Measurements from ENCODE around the gene DENND2C. TPM values are rescaled to one million over a fixed set of nuclear protein-coding genes. Genes with fewer than 3 reads are reported as not detected.

DENND2C gene
- total RNA-seq, 1 donor from 2014 or later: 3.2 TPM

GRCh38 chr1:114610546-114611245, 59.2 kb downstream of the DENND2C start:
- intact Hi-C loops (cut with micrococcal nuclease): no loop called here
- Histone ChIP-seq H3K4me3 (no peak overlapping the region), H3K36me3 (peaks cover 31% of the 10 kb centered on the region), H3K9me3 (replicated peaks) (no peaks in the 10 kb centered on the region), H3K27ac (replicated peaks) (no peak overlapping the region), H3K4me1 (no peaks in the 10 kb centered on the region), H3K27me3 (ENCODE audit: low read depth) (no peaks in the 10 kb centered on the region)
- TF ChIP-seq CTCF (IDR thresholded peaks at IDR 0.05; ENCODE audit: borderline replicate concordance): no peak
- DNase-seq: no peak

- intact Hi-C loops (cut with micrococcal nuclease): no loop called here
- peaks cover 37% of the 10 kb centered on the region for H3K36me3 ChIP-seq
- H3K27ac ChIP-seq (replicated peaks): no peak overlapping the region
- no peak for DNase-seq
- TF ChIP-seq CTCF (IDR thresholded peaks at IDR 0.05; ENCODE audit: borderline replicate concordance): no peak
- H3K4me3 ChIP-seq: no peak overlapping the region
- no peaks in the 10 kb centered on the region for H3K9me3 ChIP-seq (replicated peaks)
- no peaks in the 10 kb centered on the region for H3K4me1 ChIP-seq
- H3K27me3 ChIP-seq (ENCODE audit: low read depth): no peaks in the 10 kb centered on the region
Measured at GRCh38 chr1:114609826-114610225, 60.0 kb downstream of the DENND2C start.

- Histone ChIP-seq H3K27me3 (ENCODE audit: low read depth) (no peaks in the 10 kb centered on the region), H3K36me3 (peaks cover 44% of the 10 kb centered on the region), H3K4me3 (no peak overlapping the region), H3K9me3 (replicated peaks) (no peaks in the 10 kb centered on the region), H3K4me1 (no peaks in the 10 kb centered on the region), H3K27ac (replicated peaks) (no peak overlapping the region)
- no peak for DNase-seq
- no peak for TF ChIP-seq CTCF (IDR thresholded peaks at IDR 0.05; ENCODE audit: borderline replicate concordance)
- intact Hi-C loops (cut with micrococcal nuclease): no loop called here
Measured at GRCh38 chr1:114609026-114609425, 60.8 kb downstream of the DENND2C start.

GRCh38 chr1:114607223-114607622, 62.6 kb downstream of the DENND2C start:
- H3K9me3 ChIP-seq (replicated peaks): no peaks in the 10 kb centered on the region
- no peak overlapping the region for H3K4me3 ChIP-seq
- DNase-seq: no peak
- H3K4me1 ChIP-seq: no peaks in the 10 kb centered on the region
- H3K36me3 ChIP-seq: peaks cover 55% of the 10 kb centered on the region
- no peak overlapping the region for H3K27ac ChIP-seq (replicated peaks)
- no peaks in the 10 kb centered on the region for H3K27me3 ChIP-seq (ENCODE audit: low read depth)
- no peak for TF ChIP-seq CTCF (IDR thresholded peaks at IDR 0.05; ENCODE audit: borderline replicate concordance)
- intact Hi-C loops (cut with micrococcal nuclease): no loop called here

- Histone ChIP-seq H3K9me3 (replicated peaks) (no peaks in the 10 kb centered on the region), H3K4me3 (no peak overlapping the region), H3K27ac (replicated peaks) (no peak overlapping the region), H3K4me1 (peaks cover 14% of the 10 kb centered on the region), H3K27me3 (ENCODE audit: low read depth) (no peaks in the 10 kb centered on the region), H3K36me3 (peaks cover 77% of the 10 kb centered on the region)
- DNase-seq: no peak
- intact Hi-C loops (cut with micrococcal nuclease): no loop called here
- no peak for TF ChIP-seq CTCF (IDR thresholded peaks at IDR 0.05; ENCODE audit: borderline replicate concordance)
Measured at GRCh38 chr1:114597949-114598348, 71.9 kb downstream of the DENND2C start.
